ENCODE results near the gene AKAP8L. TPM values are rescaled to one million over a fixed set of nuclear protein-coding genes. Genes with fewer than 3 reads are reported as not detected.

The AKAP8L gene
- total and polyA plus RNA-seq, 9 of the 15 experiments (the other 6 are each of a cell fraction or from before 2014, with no cell fraction given), result 2.4 to 116 (median 70.7) TPM

GRCh38 chr19:15449620-15450527 is 31.1 kb upstream of the AKAP8L start, which contains the start of gene WIZ (continued):
- TF ChIP-seq SIN3A (IDR thresholded peaks at IDR 0.05; ENCODE audit: borderline replicate concordance in 2 of 2, control insufficient read depth in 1 of 2, low read depth in 2 of 2, low read length in 2 of 2) (peak in 1 of 2 experiments; percentile 60; a peak in 1 of 4 replicates), RFX5 (IDR thresholded peaks at IDR 0.05; ENCODE audit: low read depth, low read length) (no peak), ATF6 (CRISPR knock-in tag; IDR thresholded peaks at IDR 0.05) (no peak), HMGN3 (IDR thresholded peaks at IDR 0.05; ENCODE audit: borderline replicate concordance, extremely low read depth, insufficient read length, low read depth, low read length) (peak; percentile 9), CTCFL (IDR thresholded peaks at IDR 0.05; ENCODE audit: borderline replicate concordance, insufficient read depth, low read depth, low read length, poor library complexity, severe bottlenecking) (no peak), SAP30 (IDR thresholded peaks at IDR 0.05; ENCODE audit: borderline replicate concordance, insufficient read depth, low read depth, low read length, poor library complexity, severe bottlenecking) (no peak), ZKSCAN8 (CRISPR knock-in tag; IDR thresholded peaks at IDR 0.05) (no peak), VEZF1 (CRISPR knock-in tag; IDR thresholded peaks at IDR 0.05) (peak; percentile 100), FOXO4 (CRISPR knock-in tag; IDR thresholded peaks at IDR 0.05) (no peak)
